HG02884 (cell line): Measurements from ENCODE around the gene IQCH.

Experiments used
- ATAC-seq: cut with Tn5 transposase; IDR thresholded peaks from one replicate; pipeline ENCODE4 v1.9.1; 2021; ENCODE audit warnings: mild to moderate bottlenecking, moderate library complexity; ENCODE audit not compliant: unreplicated experiment

Gene IQCH

DNA sequence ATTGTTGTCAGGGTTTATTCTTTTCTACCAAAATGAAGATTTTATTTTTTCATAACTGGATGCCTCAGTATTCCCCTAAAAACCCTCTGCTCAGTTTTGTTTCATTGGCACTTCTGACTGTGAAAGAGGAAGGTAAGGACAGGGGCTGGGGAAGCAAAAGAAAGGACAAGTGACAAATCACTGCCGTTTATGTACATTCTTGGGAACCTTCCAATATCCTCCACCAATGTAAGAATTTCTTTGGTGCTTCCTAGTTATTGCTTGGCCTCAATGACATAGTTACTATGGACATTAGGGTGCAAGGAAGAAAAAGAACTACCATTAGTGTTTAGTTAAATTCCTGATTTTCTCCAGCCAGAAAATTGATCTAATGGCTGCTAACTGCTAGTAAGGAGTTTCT, 135.4 kb downstream of the IQCH start:
- ATAC-seq: no peak

DNA sequence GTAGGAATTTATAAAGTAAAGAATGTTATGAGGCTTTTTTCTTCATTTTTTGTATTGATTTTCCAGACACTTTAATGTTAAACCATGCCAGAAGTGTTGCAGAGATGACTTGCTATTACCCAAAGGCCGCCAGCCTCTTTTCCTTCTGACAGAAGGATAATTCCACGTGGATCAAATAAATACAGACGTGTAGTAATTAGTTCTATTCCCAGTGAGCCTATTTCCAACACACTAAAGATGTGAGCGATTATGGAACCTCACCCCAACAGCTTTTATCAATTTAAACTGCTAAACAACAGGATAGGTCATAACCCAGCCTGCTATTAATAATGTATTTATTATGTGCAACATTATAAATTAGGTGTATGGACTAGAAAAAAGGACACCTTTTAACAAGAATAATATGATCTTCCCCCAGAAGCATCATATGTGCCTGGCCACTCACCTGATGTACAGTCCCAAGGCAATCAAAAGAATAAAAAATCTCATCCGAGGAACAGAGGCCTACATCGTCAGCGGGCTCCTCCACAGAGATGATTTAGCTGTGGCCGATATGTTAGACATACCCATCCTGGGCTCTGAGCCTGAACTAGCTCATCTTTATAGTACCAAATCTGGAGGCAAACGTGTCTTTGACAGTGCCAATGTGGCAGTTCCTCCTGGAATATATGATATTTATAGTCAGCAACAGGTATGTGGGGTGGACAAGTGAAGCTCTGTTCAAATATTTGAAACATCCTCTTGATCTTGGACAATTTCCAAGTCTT, 140.5 kb downstream of the IQCH start:
- ATAC-seq: no peak

- ATAC-seq: no peak
These were observed 141.5 kb downstream of the IQCH start for GRCh38 chr15:67396114-67396513.

DNA sequence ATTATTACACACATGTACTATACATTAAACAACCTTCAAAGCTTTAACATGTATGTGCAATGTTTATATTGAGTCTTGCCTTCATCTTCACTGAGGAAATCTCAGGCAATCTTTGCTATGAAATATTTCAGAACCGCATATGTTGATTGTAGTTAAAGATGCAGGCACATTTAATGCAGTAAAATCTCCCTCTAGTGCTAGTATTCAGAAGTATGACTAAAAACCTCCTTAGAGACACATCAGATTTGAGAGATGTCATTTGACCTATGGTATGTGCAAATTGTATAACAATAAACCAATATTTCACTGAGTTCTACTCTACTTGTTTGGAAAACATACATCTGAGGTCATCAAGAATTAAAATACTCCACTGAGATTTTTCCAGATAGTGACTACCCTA, 142.6 kb downstream of the IQCH start:
- no peak for ATAC-seq

DNA sequence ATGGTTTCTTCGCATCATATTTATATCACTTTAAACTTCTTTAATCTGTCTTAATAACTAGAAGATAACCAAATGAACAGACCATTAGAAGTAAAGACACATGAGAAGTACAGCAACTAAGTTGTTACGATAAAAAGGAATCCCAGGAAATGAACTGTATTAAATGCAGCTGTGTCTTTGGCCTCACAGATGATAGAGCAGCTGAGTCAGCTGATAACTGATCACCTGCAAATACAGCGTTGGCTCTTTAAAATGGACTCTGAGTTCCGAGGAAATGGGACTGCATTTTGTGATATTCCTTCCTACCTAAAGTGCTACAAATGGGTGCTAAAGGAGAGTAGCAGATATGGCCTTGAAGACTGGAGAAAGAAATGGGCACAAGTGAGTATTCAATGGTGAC, 145.3 kb downstream of the IQCH start:
- ATAC-seq: no peak

- no peak for ATAC-seq
These were observed 146.3 kb downstream of the IQCH start for GRCh38 chr15:67400890-67401289.

GRCh38 chr15:67401336-67401735, 146.8 kb downstream of the IQCH start:
- ATAC-seq: no peak

DNA sequence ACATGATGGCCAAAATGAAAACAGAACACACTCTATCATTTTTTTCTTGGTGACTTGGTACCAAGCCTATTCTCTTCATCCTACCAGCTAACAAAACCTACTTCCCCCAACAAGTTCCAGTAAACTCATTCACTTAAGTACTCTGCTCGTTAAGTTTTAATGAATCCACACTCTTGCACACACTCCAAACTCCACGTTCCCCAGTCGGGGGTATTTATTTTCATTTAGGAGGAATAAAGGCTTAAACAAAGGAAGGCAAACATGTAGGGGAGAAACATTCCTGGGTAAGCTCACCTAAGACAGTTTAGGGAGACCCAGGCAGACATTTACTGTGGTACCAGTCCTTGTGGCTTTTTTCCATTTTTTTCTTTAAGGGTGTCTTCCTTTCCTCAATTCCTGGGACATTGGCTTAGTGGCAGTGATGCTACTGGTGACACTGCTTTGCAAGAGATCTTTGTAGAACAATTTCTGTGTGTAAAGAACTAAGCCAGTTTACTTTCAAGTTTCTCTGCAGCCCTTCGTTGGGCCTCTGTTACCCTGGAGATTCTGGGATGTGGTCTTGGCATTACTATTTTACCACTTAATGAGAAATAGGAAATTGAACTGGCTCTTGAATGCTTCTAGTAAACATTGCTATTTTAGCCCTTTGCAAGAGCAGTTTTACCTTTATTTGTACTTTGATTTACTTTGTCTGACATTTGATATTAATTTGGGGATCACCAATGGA, 149.0 kb downstream of the IQCH start:
- no peak for ATAC-seq

DNA sequence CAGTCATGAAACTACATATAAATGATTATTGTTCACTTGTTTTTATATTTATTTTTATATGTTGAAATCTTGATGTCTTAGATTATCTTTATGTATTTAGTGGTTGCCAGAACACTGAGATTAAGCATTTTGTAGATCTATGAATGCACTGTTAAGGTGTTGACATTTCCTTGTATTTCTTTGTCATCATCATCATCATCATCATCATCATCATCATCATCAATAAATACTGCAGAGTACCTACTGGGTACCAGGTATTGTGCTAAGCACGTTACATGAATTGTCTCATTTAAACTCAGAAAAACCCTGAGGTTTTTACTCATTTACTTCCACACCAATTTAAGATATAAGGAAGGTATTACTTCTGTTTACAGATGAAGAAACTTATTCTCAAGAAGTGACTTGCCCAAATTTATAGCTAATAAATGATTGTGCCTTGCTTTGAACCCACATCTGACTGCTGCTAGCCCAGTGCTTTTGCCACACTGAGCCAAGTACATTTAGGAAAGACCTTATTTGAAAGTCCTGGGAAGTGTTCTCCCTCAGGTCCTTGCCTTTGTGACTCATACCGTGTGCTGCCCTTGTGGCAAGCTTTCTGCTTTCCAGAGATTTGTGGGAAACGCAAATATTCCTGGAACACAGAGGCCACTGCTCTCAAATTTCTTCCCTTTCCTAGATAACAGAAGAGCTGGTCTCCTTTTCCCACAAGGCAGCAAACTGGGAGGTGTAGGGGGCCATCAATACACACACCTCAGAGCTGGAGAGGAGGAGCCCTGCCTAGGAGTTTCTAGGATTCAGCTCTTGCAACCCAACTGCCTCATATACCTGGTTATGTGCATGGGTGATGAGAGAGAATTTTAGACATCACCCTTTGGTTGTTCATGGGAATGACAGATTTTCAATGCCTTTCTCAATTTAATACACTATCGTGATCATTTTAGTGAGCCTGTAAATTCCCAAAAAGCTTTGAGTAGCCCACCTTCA, 150.9 kb downstream of the IQCH start:
- no peak for ATAC-seq

- ATAC-seq: no peak
These were observed 151.8 kb downstream of the IQCH start for GRCh38 chr15:67406257-67406861.

DNA sequence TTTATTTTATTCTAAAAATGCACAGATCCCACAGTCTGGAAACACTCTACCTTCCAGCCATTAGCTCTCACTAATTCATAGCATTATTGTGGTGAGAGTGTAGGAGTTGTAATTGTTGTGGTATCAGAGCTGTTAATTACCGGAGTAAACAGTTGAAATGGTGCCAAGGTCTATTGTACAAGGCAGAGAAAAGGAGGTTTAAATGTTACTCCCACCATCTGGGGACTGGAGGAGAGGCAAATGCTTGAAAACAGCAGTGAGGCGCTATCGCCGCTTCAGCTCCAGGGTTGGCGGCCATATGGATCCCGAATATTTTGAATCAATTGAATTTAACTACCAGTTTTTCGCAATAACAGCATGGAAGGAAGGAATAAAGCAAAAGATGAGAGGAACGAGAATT, 153.2 kb downstream of the IQCH start:
- ATAC-seq: no peak

DNA sequence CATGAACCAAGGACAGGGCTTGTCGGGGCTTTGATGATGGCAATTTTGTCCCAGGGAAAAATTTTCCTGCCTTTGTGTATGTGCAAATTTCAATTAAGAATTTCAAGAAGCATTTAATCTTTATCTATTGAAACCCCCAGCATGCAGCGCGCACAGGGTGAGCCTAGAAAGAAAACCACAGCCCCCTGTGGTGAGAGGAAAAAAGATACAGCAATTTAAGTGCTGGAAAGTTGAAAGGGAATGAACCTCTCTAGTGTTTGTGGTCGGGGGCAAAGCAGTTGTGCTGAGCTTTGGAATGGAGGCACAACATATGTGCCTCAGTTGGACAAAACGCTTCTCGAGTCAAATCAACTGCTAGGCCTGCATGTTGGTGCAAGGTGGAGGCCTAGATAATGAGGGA, 154.6 kb downstream of the IQCH start:
- ATAC-seq: no peak

DNA sequence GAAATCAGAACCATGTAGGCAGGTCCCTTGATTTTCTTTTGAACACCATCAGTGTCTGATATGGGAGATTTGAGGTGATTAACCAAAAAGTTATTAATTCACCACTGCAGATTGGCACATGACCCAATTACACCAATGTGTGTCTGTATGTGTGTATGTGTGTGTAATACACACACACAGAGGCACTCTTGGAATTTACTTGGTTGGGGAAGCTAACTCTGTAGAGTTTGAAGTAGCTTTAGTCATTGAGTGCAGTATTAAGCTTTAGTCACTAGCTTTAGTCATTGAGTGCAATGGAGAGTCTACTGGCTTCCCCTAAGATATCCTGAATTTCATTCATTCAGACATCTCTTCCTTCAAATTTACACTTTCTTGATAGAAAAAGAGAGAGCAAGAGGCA, 156.9 kb downstream of the IQCH start:
- no peak for ATAC-seq

DNA sequence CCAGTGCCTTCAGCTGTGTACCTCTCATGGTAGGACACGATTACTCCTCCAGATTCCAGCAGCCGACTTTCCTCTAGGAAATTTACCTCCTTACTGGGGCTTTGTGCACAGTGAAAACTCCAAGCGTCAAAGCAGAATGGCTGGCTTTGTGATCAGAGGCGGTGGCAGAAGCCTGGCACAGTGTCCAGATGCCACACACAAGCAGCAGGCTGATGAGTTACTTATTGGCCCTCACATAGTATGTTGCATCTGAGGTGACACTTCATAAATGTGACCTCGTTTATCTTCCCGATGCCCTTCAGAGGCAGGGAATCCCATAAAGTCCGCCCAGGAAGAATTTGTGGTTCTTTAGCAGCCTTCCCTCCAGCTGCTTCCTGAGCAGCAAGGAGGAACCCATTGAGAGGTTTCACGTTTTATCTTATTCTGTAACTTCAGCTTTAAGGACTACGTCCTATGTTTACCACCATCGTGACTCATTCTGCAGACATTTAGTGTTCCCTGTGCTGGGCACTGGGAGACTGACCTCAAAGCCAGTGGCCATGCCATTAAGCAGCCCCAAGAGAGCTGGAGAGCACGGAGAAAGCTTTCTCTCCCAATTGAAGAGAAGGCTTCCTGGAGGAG, 159.3 kb downstream of the IQCH start:
- ATAC-seq: no peak

DNA sequence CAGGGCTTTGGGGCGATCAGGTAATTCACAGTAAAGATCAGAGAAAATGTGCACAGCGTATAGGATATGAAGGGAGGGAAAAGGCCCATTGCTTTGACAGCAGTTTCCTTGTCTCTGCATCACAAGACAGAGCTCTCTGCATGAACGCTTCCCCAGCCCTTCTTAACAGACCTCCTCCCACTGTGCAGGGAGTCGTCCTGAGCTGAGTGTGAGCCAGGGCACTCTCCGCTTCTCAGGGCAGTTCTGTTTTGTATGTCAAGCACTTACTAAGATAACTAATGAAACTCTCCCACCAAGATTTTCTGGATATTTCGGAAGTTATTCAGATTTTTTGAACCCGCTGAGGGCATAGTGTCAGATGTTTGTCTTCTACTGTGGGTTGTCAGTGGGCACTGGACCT, 160.6 kb downstream of the IQCH start:
- ATAC-seq: no peak

DNA sequence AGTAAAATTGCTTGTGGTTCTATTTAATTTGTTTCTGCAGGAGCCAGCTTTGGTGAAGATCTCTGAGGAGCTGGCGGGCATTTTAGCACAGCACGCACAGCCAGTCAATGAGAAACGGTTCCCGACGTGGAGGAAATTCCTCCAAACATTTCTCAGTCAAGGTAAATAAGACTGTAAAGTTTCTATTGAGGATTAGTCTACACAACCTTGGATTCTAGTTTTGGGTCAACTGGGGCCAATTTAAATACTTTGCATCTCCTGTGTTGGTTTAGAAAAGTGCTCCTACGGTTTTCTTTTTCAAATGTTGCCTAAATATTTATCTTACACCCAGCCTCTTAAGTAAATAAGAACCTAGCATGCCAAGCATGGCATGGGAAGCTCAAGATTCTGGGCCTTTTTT, 162.3 kb downstream of the IQCH start:
- ATAC-seq: no peak

DNA sequence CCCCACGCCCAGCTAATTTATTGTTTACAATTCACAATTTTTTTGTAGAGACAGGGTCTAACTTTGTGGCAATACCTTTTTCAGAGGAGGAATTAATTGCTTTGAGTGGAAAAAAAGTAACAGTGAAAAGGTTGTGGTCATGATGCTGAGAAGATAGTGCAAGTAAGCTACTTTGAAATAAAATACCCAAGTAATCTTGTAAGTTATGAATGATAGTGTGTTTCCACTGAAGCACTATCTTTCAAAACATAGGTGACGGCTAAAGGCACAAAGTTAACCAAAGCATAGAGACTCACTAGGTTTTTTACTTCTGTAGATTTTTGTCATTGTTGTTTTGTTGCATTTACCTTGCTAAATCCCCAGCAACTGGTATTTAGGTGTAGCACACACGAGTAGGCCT, 165.1 kb downstream of the IQCH start:
- no peak for ATAC-seq

- ATAC-seq: no peak
These were observed 165.6 kb downstream of the IQCH start for GRCh38 chr15:67420137-67420536.

- ATAC-seq: no peak
These were observed 166.5 kb downstream of the IQCH start for GRCh38 chr15:67421105-67421504.

DNA sequence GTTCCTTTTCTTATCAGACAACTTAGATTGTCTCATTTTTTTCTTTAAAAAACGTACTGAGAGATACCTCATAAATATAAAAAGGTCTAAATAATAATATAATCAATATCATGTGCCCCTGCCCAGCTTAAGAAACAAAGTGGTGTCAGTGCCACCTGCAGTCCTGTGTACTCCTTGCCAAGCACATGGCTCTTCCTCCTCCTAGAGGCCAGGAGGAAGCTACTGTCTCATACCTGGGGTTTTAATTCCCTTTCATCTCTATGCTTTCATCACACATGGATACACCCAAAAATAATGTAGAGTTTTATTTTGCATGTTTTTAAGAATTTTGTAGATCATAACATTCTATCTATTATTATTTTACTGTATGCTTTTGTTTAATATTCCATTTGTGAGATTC, 167.7 kb downstream of the IQCH start:
- ATAC-seq: no peak
